GM23338 (cell line): ENCODE results near the gene CDH23. TPM values are rescaled to one million over a fixed set of nuclear protein-coding genes. Genes with fewer than 3 reads are reported as not detected.

Experiments
- ATAC-seq: fragments of 200-7000 bp; cut with Tn5 transposase; 3 replicates; pipeline ENCODE4 v1.9.1; 2020
- DNase-seq: peaks from one replicate; pipeline ENCODE4 v3.0.0-alpha.2; 2015; ENCODE audit warnings: low spot score
- H2AFZ ChIP-seq: fragments of 200-600 bp; sonication (generic); 2 replicates; pipeline ENCODE4 v1.8.0; 2016; ENCODE audit warnings: antibody characterized with exemption, mild to moderate bottlenecking, moderate library complexity
- H3F3A ChIP-seq: fragments of 200-600 bp; sonication (generic); replicated peaks from 2 replicates; pipeline ENCODE4 v1.8.0; 2017; ENCODE audit warnings: antibody characterized with exemption, mixed run types, low read depth
- H3K27ac ChIP-seq: fragments of 200-600 bp; sonication (generic); 2 replicates; pipeline ENCODE4 v1.6.1; 2016; ENCODE audit warnings: low read depth
- H3K27me3 ChIP-seq: fragments of 200-600 bp; sonication (generic); 2 replicates; pipeline ENCODE4 v1.8.0; 2016; ENCODE audit warnings: mild to moderate bottlenecking, mixed run types, moderate library complexity; ENCODE audit not compliant: insufficient read depth
- H3K36me3 ChIP-seq: fragments of 200-600 bp; sonication (generic); 2 replicates; pipeline ENCODE4 v1.8.0; 2016; ENCODE audit warnings: mild to moderate bottlenecking; ENCODE audit not compliant: insufficient read depth
- H3K4me1 ChIP-seq: fragments of 200-600 bp; sonication (generic); 2 replicates; pipeline ENCODE4 v1.8.0; 2016; ENCODE audit warnings: mild to moderate bottlenecking, moderate library complexity; ENCODE audit not compliant: insufficient read depth
- H3K4me2 ChIP-seq: fragments of 200-600 bp; sonication (generic); 2 replicates; pipeline ENCODE4 v1.7.1; 2017; ENCODE audit warnings: mixed run types
- H3K4me3 ChIP-seq: fragments of 200-600 bp; sonication (generic); 2 replicates; pipeline ENCODE4 v1.6.1; 2016; ENCODE audit warnings: mixed run types
- H3K79me2 ChIP-seq: fragments of 200-600 bp; sonication (generic); replicated peaks from 2 replicates; pipeline ENCODE4 v1.8.0; 2017; ENCODE audit warnings: mild to moderate bottlenecking; ENCODE audit not compliant: insufficient read depth
- H3K9me2 ChIP-seq: fragments of 200-600 bp; sonication (generic); 2 replicates; pipeline ENCODE4 v1.8.0; 2017; ENCODE audit not compliant: insufficient read depth
- H4K20me1 ChIP-seq: fragments of 200-600 bp; sonication (generic); replicated peaks from 2 replicates; pipeline ENCODE4 v1.8.0; 2017; ENCODE audit warnings: mild to moderate bottlenecking; ENCODE audit not compliant: insufficient read depth
- H3K27ac Mint-ChIP-seq: 2 replicates; pipeline ENCODE4 v1.8.0; 2020; ENCODE audit warnings: inconsistent platforms, mild to moderate bottlenecking, moderate library complexity, mixed read lengths
- H3K27me3 Mint-ChIP-seq: 3 replicates; pipeline ENCODE4 v1.8.0; 2022; ENCODE audit warnings: low read depth, mild to moderate bottlenecking, moderate library complexity, mixed read lengths, inconsistent platforms; ENCODE audit not compliant: insufficient read depth, poor library complexity
- H3K36me3 Mint-ChIP-seq: 3 replicates; pipeline ENCODE4 v1.8.0; 2021; ENCODE audit warnings: low read depth, mild to moderate bottlenecking, inconsistent platforms, moderate library complexity, mixed read lengths
- H3K4me1 Mint-ChIP-seq: 3 replicates; pipeline ENCODE4 v1.8.0; 2020; ENCODE audit warnings: mild to moderate bottlenecking, inconsistent platforms, mixed read lengths
- H3K4me3 Mint-ChIP-seq: 3 replicates; pipeline ENCODE4 v1.8.0; 2021; ENCODE audit warnings: moderate library complexity, mild to moderate bottlenecking, inconsistent platforms, mixed read lengths
- H3K9me3 Mint-ChIP-seq: 3 replicates; pipeline ENCODE4 v1.8.0; 2020; ENCODE audit warnings: moderate library complexity, mild to moderate bottlenecking, inconsistent platforms, mixed read lengths
- CREB1 ChIP-seq: fragments of 250-450 bp; sonication (Bioruptor Pico); IDR thresholded peaks from 2 replicates; pipeline ENCODE4 v1.5.0; 2020; ENCODE audit warnings: low read depth, mild to moderate bottlenecking, moderate library complexity
- ETS1 ChIP-seq: IDR thresholded peaks from 2 replicates; pipeline ENCODE4 v1.6.1; 2016; ENCODE audit warnings: antibody characterized with exemption
- NANOG ChIP-seq: IDR thresholded peaks from 2 replicates; pipeline ENCODE4 v1.6.1; 2016; ENCODE audit warnings: antibody characterized with exemption, borderline replicate concordance
- POLR2AphosphoS5 ChIP-seq: IDR thresholded peaks from 2 replicates; pipeline ENCODE4 v1.6.1; 2016; ENCODE audit warnings: antibody characterized with exemption, low read depth
- STAT1 ChIP-seq: IDR thresholded peaks from one replicate; pipeline ENCODE4 v1.6.1; 2016; ENCODE audit warnings: antibody characterized with exemption; ENCODE audit not compliant: unreplicated experiment
- ZNF331 ChIP-seq: fragments of 250-450 bp; sonication (Bioruptor Pico); IDR thresholded peaks from 2 replicates; pipeline ENCODE4 v1.5.0; 2020; ENCODE audit warnings: low read depth, mild to moderate bottlenecking, moderate library complexity
- polyA plus RNA-seq: library from polyadenylated mRNA; unstranded; fragments of >200 nt; fragmentation: Nextera tagmentation; extraction: Ambion mirVana; gene quantifications from 2 replicates; pipeline ENCODE4 v1.2.1, GENCODE V29; 2016
- total RNA-seq: library from RNA; depleted of rRNA; stranded (reverse); fragments of >200 nt; shearing (Covaris generic); gene quantifications from 2 replicates; pipeline ENCODE4 v1.2.3, GENCODE V29; 2014
- TF ChIP-seq, protein P1 (sequence below): fragments of 250-450 bp; sonication (Bioruptor Pico); IDR thresholded peaks from 2 replicates; pipeline ENCODE4 v1.5.0; 2020; ENCODE audit warnings: mild to moderate bottlenecking, moderate library complexity

The CDH23 gene
- total and polyA plus RNA-seq, 2 experiments from 2014 or later = 0.95 to 4.3 TPM

GRCh38 chr10:71382028-71382427 lies 14.7 kb upstream of the CDH23 start:
- Histone ChIP-seq H3K27ac (no peak overlapping the region), H3K4me1 (no peaks in the 10 kb centered on the region; the same call in 1 of the 2 replicates), H3K9me2 (no peaks in the 10 kb centered on the region), H3K4me2 (no peak overlapping the region), H3K27me3 (no peaks in the 10 kb centered on the region), H3K4me3 (no peak overlapping the region), H3F3A (no peaks in the 10 kb centered on the region), H2AFZ (no peak overlapping the region), H4K20me1 (no peaks in the 10 kb centered on the region), H3K79me2 (no peaks in the 10 kb centered on the region), H3K36me3 (no peaks in the 10 kb centered on the region)
- Mint-ChIP-seq H3K27me3 (peaks cover 4% of the 10 kb centered on the region), H3K4me1 (peaks cover 4% of the 10 kb centered on the region; the same call in 2 of the 3 replicates), H3K9me3 (no peaks in the 10 kb centered on the region), H3K4me3 (no peak overlapping the region), H3K27ac (no peak overlapping the region), H3K36me3 (no peaks in the 10 kb centered on the region)
- ATAC-seq (no peak), DNase-seq (no peak)
- no peak for TF ChIP-seq STAT1
- TF ChIP-seq NANOG = no peak
- no peak for TF ChIP-seq ETS1
- no peak for TF ChIP-seq POLR2AphosphoS5
- no peak for TF ChIP-seq ZNF331 (CRISPR knock-in tag)

GRCh38 chr10:71382757-71383156 lies 14.0 kb upstream of the CDH23 start:
- Mint-ChIP-seq H3K9me3 (no peaks in the 10 kb centered on the region), H3K36me3 (no peaks in the 10 kb centered on the region), H3K27me3 (peaks cover 4% of the 10 kb centered on the region), H3K4me1 (peaks cover under 1% of the 10 kb centered on the region; the same call in 1 of the 3 replicates), H3K27ac (no peak overlapping the region), H3K4me3 (no peak overlapping the region)
- H3K9me2 ChIP-seq = no peaks in the 10 kb centered on the region
- H3K4me1 ChIP-seq = no peaks in the 10 kb centered on the region
- DNase-seq = no peak
- no peaks in the 10 kb centered on the region for H4K20me1 ChIP-seq
- no peak overlapping the region for H3K4me3 ChIP-seq
- H3K27me3 ChIP-seq = no peaks in the 10 kb centered on the region
- no peak for ATAC-seq
- H3K27ac ChIP-seq = no peak overlapping the region
- TF ChIP-seq, protein P1, sequence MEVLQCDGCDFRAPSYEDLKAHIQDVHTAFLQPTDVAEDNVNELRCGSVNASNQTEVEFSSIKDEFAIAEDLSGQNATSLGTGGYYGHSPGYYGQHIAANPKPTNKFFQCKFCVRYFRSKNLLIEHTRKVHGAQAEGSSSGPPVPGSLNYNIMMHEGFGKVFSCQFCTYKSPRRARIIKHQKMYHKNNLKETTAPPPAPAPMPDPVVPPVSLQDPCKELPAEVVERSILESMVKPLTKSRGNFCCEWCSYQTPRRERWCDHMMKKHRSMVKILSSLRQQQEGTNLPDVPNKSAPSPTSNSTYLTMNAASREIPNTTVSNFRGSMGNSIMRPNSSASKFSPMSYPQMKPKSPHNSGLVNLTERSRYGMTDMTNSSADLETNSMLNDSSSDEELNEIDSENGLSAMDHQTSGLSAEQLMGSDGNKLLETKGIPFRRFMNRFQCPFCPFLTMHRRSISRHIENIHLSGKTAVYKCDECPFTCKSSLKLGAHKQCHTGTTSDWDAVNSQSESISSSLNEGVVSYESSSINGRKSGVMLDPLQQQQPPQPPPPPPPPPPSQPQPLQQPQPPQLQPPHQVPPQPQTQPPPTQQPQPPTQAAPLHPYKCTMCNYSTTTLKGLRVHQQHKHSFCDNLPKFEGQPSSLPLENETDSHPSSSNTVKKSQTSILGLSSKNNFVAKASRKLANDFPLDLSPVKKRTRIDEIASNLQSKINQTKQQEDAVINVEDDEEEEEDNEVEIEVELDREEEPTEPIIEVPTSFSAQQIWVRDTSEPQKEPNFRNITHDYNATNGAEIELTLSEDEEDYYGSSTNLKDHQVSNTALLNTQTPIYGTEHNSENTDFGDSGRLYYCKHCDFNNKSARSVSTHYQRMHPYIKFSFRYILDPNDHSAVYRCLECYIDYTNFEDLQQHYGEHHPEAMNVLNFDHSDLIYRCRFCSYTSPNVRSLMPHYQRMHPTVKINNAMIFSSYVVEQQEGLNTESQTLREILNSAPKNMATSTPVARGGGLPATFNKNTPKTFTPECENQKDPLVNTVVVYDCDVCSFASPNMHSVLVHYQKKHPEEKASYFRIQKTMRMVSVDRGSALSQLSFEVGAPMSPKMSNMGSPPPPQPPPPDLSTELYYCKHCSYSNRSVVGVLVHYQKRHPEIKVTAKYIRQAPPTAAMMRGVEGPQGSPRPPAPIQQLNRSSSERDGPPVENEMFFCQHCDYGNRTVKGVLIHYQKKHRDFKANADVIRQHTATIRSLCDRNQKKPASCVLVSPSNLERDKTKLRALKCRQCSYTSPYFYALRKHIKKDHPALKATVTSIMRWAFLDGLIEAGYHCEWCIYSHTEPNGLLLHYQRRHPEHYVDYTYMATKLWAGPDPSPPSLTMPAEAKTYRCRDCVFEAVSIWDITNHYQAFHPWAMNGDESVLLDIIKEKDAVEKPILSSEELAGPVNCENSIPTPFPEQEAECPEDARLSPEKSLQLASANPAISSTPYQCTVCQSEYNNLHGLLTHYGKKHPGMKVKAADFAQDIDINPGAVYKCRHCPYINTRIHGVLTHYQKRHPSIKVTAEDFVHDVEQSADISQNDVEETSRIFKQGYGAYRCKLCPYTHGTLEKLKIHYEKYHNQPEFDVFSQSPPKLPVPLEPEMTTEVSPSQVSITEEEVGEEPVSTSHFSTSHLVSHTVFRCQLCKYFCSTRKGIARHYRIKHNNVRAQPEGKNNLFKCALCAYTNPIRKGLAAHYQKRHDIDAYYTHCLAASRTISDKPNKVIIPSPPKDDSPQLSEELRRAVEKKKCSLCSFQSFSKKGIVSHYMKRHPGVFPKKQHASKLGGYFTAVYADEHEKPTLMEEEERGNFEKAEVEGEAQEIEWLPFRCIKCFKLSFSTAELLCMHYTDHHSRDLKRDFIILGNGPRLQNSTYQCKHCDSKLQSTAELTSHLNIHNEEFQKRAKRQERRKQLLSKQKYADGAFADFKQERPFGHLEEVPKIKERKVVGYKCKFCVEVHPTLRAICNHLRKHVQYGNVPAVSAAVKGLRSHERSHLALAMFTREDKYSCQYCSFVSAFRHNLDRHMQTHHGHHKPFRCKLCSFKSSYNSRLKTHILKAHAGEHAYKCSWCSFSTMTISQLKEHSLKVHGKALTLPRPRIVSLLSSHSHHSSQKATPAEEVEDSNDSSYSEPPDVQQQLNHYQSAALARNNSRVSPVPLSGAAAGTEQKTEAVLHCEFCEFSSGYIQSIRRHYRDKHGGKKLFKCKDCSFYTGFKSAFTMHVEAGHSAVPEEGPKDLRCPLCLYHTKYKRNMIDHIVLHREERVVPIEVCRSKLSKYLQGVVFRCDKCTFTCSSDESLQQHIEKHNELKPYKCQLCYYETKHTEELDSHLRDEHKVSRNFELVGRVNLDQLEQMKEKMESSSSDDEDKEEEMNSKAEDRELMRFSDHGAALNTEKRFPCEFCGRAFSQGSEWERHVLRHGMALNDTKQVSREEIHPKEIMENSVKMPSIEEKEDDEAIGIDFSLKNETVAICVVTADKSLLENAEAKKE (CRISPR knock-in tag) = no peak
- TF ChIP-seq CREB1 (CRISPR knock-in tag) = no peak
- no peak overlapping the region for H3K4me2 ChIP-seq
- no peaks in the 10 kb centered on the region for H3K36me3 ChIP-seq
- H3F3A ChIP-seq = no peaks in the 10 kb centered on the region
- no peak overlapping the region for H2AFZ ChIP-seq
- no peaks in the 10 kb centered on the region for H3K79me2 ChIP-seq
